ENCODE data around the gene PRR29.

- TF ChIP-seq CTCF (IDR thresholded peaks at IDR 0.05), result no peak
- no peak for TF ChIP-seq POLR2A (IDR thresholded peaks at IDR 0.05)
Measured at GRCh38 chr17:63993368-63993985, 4.7 kb upstream of the PRR29 start.

Data from esophagus squamous epithelium (tissue), 4 donors.